Ovary (tissue), 9 donors: ENCODE results near the gene KIAA1755. TPM values are rescaled to one million over a fixed set of nuclear protein-coding genes. Genes with fewer than 3 reads are reported as not detected.

ENCODE experiments used
- DNase-seq, 5 donors: peaks; one replicate each; pipeline ENCODE4 v3.0.0-alpha.2; 2019 to 2020
- H3K27ac ChIP-seq, 2 donors: fragments of 200-600 bp; one replicate each; pipeline versions ENCODE4 v1.5.1 to v1.8.0; 2019 to 2022
- H3K27me3 ChIP-seq: fragments of 200-600 bp; one replicate; pipeline ENCODE4 v1.8.0; 2022
- H3K36me3 ChIP-seq: fragments of 200-600 bp; sonication (generic); one replicate; pipeline ENCODE4 v1.5.1; 2019
- H3K4me1 ChIP-seq: one replicate; pipeline ENCODE4 v1.8.1; 2013; ENCODE audit warnings: mild to moderate bottlenecking, moderate library complexity; ENCODE audit not compliant: insufficient read depth
- H3K4me3 ChIP-seq: fragments of 200-600 bp; sonication (generic); one replicate; pipeline ENCODE4 v1.5.1; 2017
- H3K9me3 ChIP-seq, 2 donors: fragments of 200-600 bp in 1 of 2; sonication (generic) in 1 of 2; one replicate each; pipeline versions ENCODE4 v1.5.1 to v1.8.1; 2013 to 2019; ENCODE audit warnings: mild to moderate bottlenecking in 1 of 2, moderate library complexity in 1 of 2
- EP300 ChIP-seq: sonication (generic); formaldehyde crosslinking; IDR thresholded peaks from one replicate; pipeline ENCODE4 v1.6.1; 2017; ENCODE audit warnings: antibody characterized with exemption
- POLR2A ChIP-seq: fragments of 450-650 bp; IDR thresholded peaks from one replicate; pipeline ENCODE4 v1.6.1; 2017; ENCODE audit warnings: antibody characterized with exemption, mild to moderate bottlenecking, moderate library complexity
- WGBS, 3 donors: extraction: QIAGEN DNeasy Blood & Tissue Kit in 1 of 3; methylation state at CpG; one replicate each; pipeline versions ENCODE4 v1.1.5 to v1.1.7; 2013 to 2017; 5-methylcytosine and 5-hydroxymethylcytosine counted together
- intact Hi-C, 4 donors: fragments of 100-400 bp; cut with DNase I; formaldehyde crosslinking; loops; one replicate each; pipeline versions ENCODE4 v1.11.0 to v1.15.1; 2022 to 2023
- polyA plus RNA-seq, 2 donors: library from polyadenylated mRNA; stranded (reverse); fragments of 200-250 nt in 1 of 2; fragments of 350-450 nt in 1 of 2; fragmentation: Illumina TruSeq in 1 of 2; extraction: RNeasy Lipid Tissue Mini Kit (QIAGEN cat#74804) in 1 of 2; gene quantifications; one replicate each; pipeline ENCODE4 v1.2.3, GENCODE V29; 2013 to 2014
- total RNA-seq, 7 donors: library from RNA; depleted of rRNA in 2 of 7; stranded (reverse); fragments of >200 nt in 2 of 7; fragmentation: NEBNext Ultra II Directional in 3 of 7; extraction: Animal tissue kit (Norgen Biotek cat#: 25700) in 3 of 7; gene quantifications; one replicate each; pipeline versions ENCODE4 v1.1.0 to v1.2.4, GENCODE V29; 2016 to 2023
- TF ChIP-seq, protein P1 (sequence below), 3 donors: fragments of 450-650 bp in 2 of 3; fragments of 200-600 bp in 1 of 3; IDR thresholded peaks; one replicate each; pipeline versions ENCODE4 v1.5.1 to v1.8.0; 2016 to 2022; ENCODE audit warnings: antibody characterized with exemption in 3 of 3, mild to moderate bottlenecking in 1 of 3
- donor health status: DM: no; HTN: no; CAD: no; lungs with moderate emphysema.
- donor health status: DM: no; HTN: no; CAD: no.
- donor health status: Bipolar disorder and iron deficiency.
- donor health status: DM: yes; HTN: yes; CAD: no.
- donor health status: DM: no; HTN: no; CAD: no.
- donor health status: DM: yes; HTN: yes; CAD: no.

Gene KIAA1755
- total and polyA plus RNA-seq, 9 donors = 4.4 to 29.7 (median 12.0) TPM

DNA sequence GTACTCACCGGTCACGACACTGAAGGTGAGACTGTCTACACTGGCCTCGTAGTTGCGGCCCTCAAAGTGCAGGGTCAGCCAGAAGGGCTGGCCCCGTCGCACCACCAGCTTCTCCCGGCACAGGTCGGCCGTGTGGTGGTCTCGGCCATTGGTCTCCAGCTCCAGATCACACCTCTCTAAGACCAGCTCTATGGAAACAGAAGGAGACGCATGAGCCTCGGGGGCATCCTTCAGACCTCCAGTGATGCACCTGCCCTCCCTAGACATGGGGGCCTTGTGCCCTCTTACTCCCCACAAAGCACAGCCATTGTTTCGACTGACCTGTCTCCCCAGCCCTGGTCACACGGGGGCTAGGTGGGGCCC, 99.1 kb downstream of the KIAA1755 start:
- peaks cover 13% of the 10 kb centered on the region for H3K4me1 ChIP-seq
- H3K36me3 ChIP-seq = no peaks in the 10 kb centered on the region
- intact Hi-C loops = no loop called here
- TF ChIP-seq, protein P1, sequence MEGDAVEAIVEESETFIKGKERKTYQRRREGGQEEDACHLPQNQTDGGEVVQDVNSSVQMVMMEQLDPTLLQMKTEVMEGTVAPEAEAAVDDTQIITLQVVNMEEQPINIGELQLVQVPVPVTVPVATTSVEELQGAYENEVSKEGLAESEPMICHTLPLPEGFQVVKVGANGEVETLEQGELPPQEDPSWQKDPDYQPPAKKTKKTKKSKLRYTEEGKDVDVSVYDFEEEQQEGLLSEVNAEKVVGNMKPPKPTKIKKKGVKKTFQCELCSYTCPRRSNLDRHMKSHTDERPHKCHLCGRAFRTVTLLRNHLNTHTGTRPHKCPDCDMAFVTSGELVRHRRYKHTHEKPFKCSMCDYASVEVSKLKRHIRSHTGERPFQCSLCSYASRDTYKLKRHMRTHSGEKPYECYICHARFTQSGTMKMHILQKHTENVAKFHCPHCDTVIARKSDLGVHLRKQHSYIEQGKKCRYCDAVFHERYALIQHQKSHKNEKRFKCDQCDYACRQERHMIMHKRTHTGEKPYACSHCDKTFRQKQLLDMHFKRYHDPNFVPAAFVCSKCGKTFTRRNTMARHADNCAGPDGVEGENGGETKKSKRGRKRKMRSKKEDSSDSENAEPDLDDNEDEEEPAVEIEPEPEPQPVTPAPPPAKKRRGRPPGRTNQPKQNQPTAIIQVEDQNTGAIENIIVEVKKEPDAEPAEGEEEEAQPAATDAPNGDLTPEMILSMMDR (IDR thresholded peaks at IDR 0.05) = no peak
- TF ChIP-seq POLR2A = no peak
- TF ChIP-seq EP300 = no peak
- no peaks in the 10 kb centered on the region for H3K9me3 ChIP-seq
- 95 to 98% (median 97%) methylated on average over 14 of the region's 14 CpGs for WGBS, 3 donors
- no peak for DNase-seq
- no peak overlapping the region for H3K4me3 ChIP-seq
- H3K27me3 ChIP-seq = no peaks in the 10 kb centered on the region
- H3K27ac ChIP-seq = no peak overlapping the region

Other genes starting within 250 kb of the KIAA1755 start
- gene TTI1, start 227.3 kb downstream of the KIAA1755 start, total RNA-seq = 10 to 100 TPM; 10.7 to 19.7 (median 16.3) TPM
- gene TTI1, start 227.3 kb downstream of the KIAA1755 start, polyA plus RNA-seq = 10 to 100 TPM in 1 of 2 donors, 1 to 10 TPM in 1; 9.3 to 18.8 TPM
- 10 to 100 TPM; 21.8 to 45.3 (median 33.4) TPM for gene RPRD1B, start 227.0 kb downstream of the KIAA1755 start, total RNA-seq
- gene RPRD1B, start 227.0 kb downstream of the KIAA1755 start, polyA plus RNA-seq = 10 to 100 TPM; 12.1 to 36.3 TPM
- 100 to 1,000 TPM in 3 of 7 donors, 10 to 100 TPM in 4; 15.0 to 320 (median 52.8) TPM for gene TGM2, start 95.5 kb downstream of the KIAA1755 start, total RNA-seq
- gene TGM2, start 95.5 kb downstream of the KIAA1755 start, polyA plus RNA-seq = 10 to 100 TPM; 19.8 to 74.6 TPM
- 1 to 10 TPM in 3 of 7 donors, under 1 TPM in 3, not detected in 1; 0.43 to 1.8 (median 0.74) TPM for gene BPI, start 43.4 kb upstream of the KIAA1755 start, total RNA-seq
- 1 to 10 TPM; 2.4 to 2.9 TPM for gene BPI, start 43.4 kb upstream of the KIAA1755 start, polyA plus RNA-seq
- under 1 TPM in 3 of 7 donors, not detected in 4; 0.12 to 0.20 (median 0.15) TPM for gene LBP, start 85.7 kb upstream of the KIAA1755 start, total RNA-seq
- under 1 TPM in 1 of 2 donors, not detected in 1; 0.20 TPM for gene LBP, start 85.7 kb upstream of the KIAA1755 start, polyA plus RNA-seq
- 10 to 100 TPM; 22.9 to 72.2 (median 40.1) TPM for gene SNHG17, start 174.6 kb upstream of the KIAA1755 start, total RNA-seq
- 10 to 100 TPM; 22.8 to 41.7 TPM for gene SNHG17, start 174.6 kb upstream of the KIAA1755 start, polyA plus RNA-seq
- 10 to 100 TPM; 27.0 to 41.3 (median 32.5) TPM for gene RALGAPB, start 212.1 kb upstream of the KIAA1755 start, total RNA-seq
- gene RALGAPB, start 212.1 kb upstream of the KIAA1755 start, polyA plus RNA-seq = 10 to 100 TPM; 10.4 to 26.3 TPM